GM23338 (cell line): Measurements from ENCODE around the gene PTPRF. TPM values are rescaled to one million over a fixed set of nuclear protein-coding genes. Genes with fewer than 3 reads are reported as not detected.

Experiments used
- ATAC-seq: fragments of 200-7000 bp; cut with Tn5 transposase; 3 replicates; pipeline ENCODE4 v1.9.1; 2020
- DNase-seq: peaks from one replicate; pipeline ENCODE4 v3.0.0-alpha.2; 2015; ENCODE audit warnings: low spot score
- H2AFZ ChIP-seq: fragments of 200-600 bp; sonication (generic); 2 replicates; pipeline ENCODE4 v1.8.0; 2016; ENCODE audit warnings: antibody characterized with exemption, mild to moderate bottlenecking, moderate library complexity
- H3F3A ChIP-seq: fragments of 200-600 bp; sonication (generic); replicated peaks from 2 replicates; pipeline ENCODE4 v1.8.0; 2017; ENCODE audit warnings: antibody characterized with exemption, mixed run types, low read depth
- H3K27ac ChIP-seq: fragments of 200-600 bp; sonication (generic); 2 replicates; pipeline ENCODE4 v1.6.1; 2016; ENCODE audit warnings: low read depth
- H3K27me3 ChIP-seq: fragments of 200-600 bp; sonication (generic); 2 replicates; pipeline ENCODE4 v1.8.0; 2016; ENCODE audit warnings: mild to moderate bottlenecking, mixed run types, moderate library complexity; ENCODE audit not compliant: insufficient read depth
- H3K36me3 ChIP-seq: fragments of 200-600 bp; sonication (generic); 2 replicates; pipeline ENCODE4 v1.8.0; 2016; ENCODE audit warnings: mild to moderate bottlenecking; ENCODE audit not compliant: insufficient read depth
- H3K4me1 ChIP-seq: fragments of 200-600 bp; sonication (generic); 2 replicates; pipeline ENCODE4 v1.8.0; 2016; ENCODE audit warnings: mild to moderate bottlenecking, moderate library complexity; ENCODE audit not compliant: insufficient read depth
- H3K4me2 ChIP-seq: fragments of 200-600 bp; sonication (generic); 2 replicates; pipeline ENCODE4 v1.7.1; 2017; ENCODE audit warnings: mixed run types
- H3K4me3 ChIP-seq: fragments of 200-600 bp; sonication (generic); 2 replicates; pipeline ENCODE4 v1.6.1; 2016; ENCODE audit warnings: mixed run types
- H3K79me2 ChIP-seq: fragments of 200-600 bp; sonication (generic); replicated peaks from 2 replicates; pipeline ENCODE4 v1.8.0; 2017; ENCODE audit warnings: mild to moderate bottlenecking; ENCODE audit not compliant: insufficient read depth
- H3K9me2 ChIP-seq: fragments of 200-600 bp; sonication (generic); 2 replicates; pipeline ENCODE4 v1.8.0; 2017; ENCODE audit not compliant: insufficient read depth
- H4K20me1 ChIP-seq: fragments of 200-600 bp; sonication (generic); replicated peaks from 2 replicates; pipeline ENCODE4 v1.8.0; 2017; ENCODE audit warnings: mild to moderate bottlenecking; ENCODE audit not compliant: insufficient read depth
- H3K27ac Mint-ChIP-seq: 2 replicates; pipeline ENCODE4 v1.8.0; 2020; ENCODE audit warnings: inconsistent platforms, mild to moderate bottlenecking, moderate library complexity, mixed read lengths
- H3K27me3 Mint-ChIP-seq: 3 replicates; pipeline ENCODE4 v1.8.0; 2022; ENCODE audit warnings: low read depth, mild to moderate bottlenecking, moderate library complexity, mixed read lengths, inconsistent platforms; ENCODE audit not compliant: insufficient read depth, poor library complexity
- H3K36me3 Mint-ChIP-seq: 3 replicates; pipeline ENCODE4 v1.8.0; 2021; ENCODE audit warnings: low read depth, mild to moderate bottlenecking, inconsistent platforms, moderate library complexity, mixed read lengths
- H3K4me1 Mint-ChIP-seq: 3 replicates; pipeline ENCODE4 v1.8.0; 2020; ENCODE audit warnings: mild to moderate bottlenecking, inconsistent platforms, mixed read lengths
- H3K4me3 Mint-ChIP-seq: 3 replicates; pipeline ENCODE4 v1.8.0; 2021; ENCODE audit warnings: moderate library complexity, mild to moderate bottlenecking, inconsistent platforms, mixed read lengths
- H3K9me3 Mint-ChIP-seq: 3 replicates; pipeline ENCODE4 v1.8.0; 2020; ENCODE audit warnings: moderate library complexity, mild to moderate bottlenecking, inconsistent platforms, mixed read lengths
- CREB1 ChIP-seq: fragments of 250-450 bp; sonication (Bioruptor Pico); IDR thresholded peaks from 2 replicates; pipeline ENCODE4 v1.5.0; 2020; ENCODE audit warnings: low read depth, mild to moderate bottlenecking, moderate library complexity
- CTCF ChIP-seq, 2 experiments: fragments of 200-600 bp in 1 of 2; sonication (generic) in 1 of 2; conservative IDR thresholded peaks; 2 replicates each; pipeline versions ENCODE4 v1.5.1 to v1.6.1; 2016 to 2017; ENCODE audit warnings: antibody characterized with exemption in 2 of 2, low read depth in 2 of 2, mild to moderate bottlenecking in 2 of 2, moderate library complexity in 1 of 2
- ETS1 ChIP-seq: IDR thresholded peaks from 2 replicates; pipeline ENCODE4 v1.6.1; 2016; ENCODE audit warnings: antibody characterized with exemption
- EZH2phosphoT487 ChIP-seq: fragments of 200-600 bp; sonication (generic); IDR thresholded peaks from one replicate; pipeline ENCODE4 v1.8.1; 2018; ENCODE audit warnings: antibody characterized with exemption; ENCODE audit not compliant: unreplicated experiment
- JUNB ChIP-seq: IDR thresholded peaks from one replicate; pipeline ENCODE4 v1.6.1; 2016; ENCODE audit warnings: antibody characterized with exemption; ENCODE audit not compliant: unreplicated experiment
- NANOG ChIP-seq: IDR thresholded peaks from 2 replicates; pipeline ENCODE4 v1.6.1; 2016; ENCODE audit warnings: antibody characterized with exemption, borderline replicate concordance
- POLR2AphosphoS5 ChIP-seq: IDR thresholded peaks from 2 replicates; pipeline ENCODE4 v1.6.1; 2016; ENCODE audit warnings: antibody characterized with exemption, low read depth
- REST ChIP-seq: IDR thresholded peaks from one replicate; pipeline ENCODE4 v1.6.1; 2018; ENCODE audit warnings: antibody characterized with exemption; ENCODE audit not compliant: unreplicated experiment
- polyA plus RNA-seq: library from polyadenylated mRNA; unstranded; fragments of >200 nt; fragmentation: Nextera tagmentation; extraction: Ambion mirVana; gene quantifications from 2 replicates; pipeline ENCODE4 v1.2.1, GENCODE V29; 2016
- total RNA-seq: library from RNA; depleted of rRNA; stranded (reverse); fragments of >200 nt; shearing (Covaris generic); gene quantifications from 2 replicates; pipeline ENCODE4 v1.2.3, GENCODE V29; 2014

Gene PTPRF
- total and polyA plus RNA-seq, 2 experiments from 2014 or later = 52.4 to 173 TPM

- no peaks in the 10 kb centered on the region for H3K27me3 ChIP-seq
- Mint-ChIP-seq H3K36me3 (peaks cover 2% of the 10 kb centered on the region; the same call in 2 of the 3 replicates), H3K9me3 (peaks cover 21% of the 10 kb centered on the region), H3K27me3 (peaks cover 6% of the 10 kb centered on the region), H3K4me1 (peaks cover 20% of the 10 kb centered on the region), H3K27ac (no peak overlapping the region), H3K4me3 (no peak overlapping the region)
- TF ChIP-seq REST (no peak), CREB1 (no peak), JUNB (no peak), EZH2phosphoT487 (no peak), ETS1 (no peak), POLR2AphosphoS5 (no peak)
- no peaks in the 10 kb centered on the region for H3K9me2 ChIP-seq
- DNase-seq = no peak
- H3K4me2 ChIP-seq = no peak overlapping the region
- ATAC-seq = no peak
- no peaks in the 10 kb centered on the region for H3K79me2 ChIP-seq
- no peak overlapping the region for H3K27ac ChIP-seq
- no peaks in the 10 kb centered on the region for H3F3A ChIP-seq
- no peaks in the 10 kb centered on the region for H3K36me3 ChIP-seq
- no peak overlapping the region for H3K4me3 ChIP-seq
- no peak overlapping the region for H2AFZ ChIP-seq
- peaks cover 12% of the 10 kb centered on the region for H3K4me1 ChIP-seq
- H4K20me1 ChIP-seq = no peaks in the 10 kb centered on the region
These were observed 37.9 kb upstream of the PTPRF start for GRCh38 chr1:43492826-43493225.

- Histone ChIP-seq H3K27ac (no peak overlapping the region), H3K4me1 (peaks cover 12% of the 10 kb centered on the region), H3K79me2 (no peaks in the 10 kb centered on the region), H3K36me3 (no peaks in the 10 kb centered on the region), H3K27me3 (no peaks in the 10 kb centered on the region), H4K20me1 (no peaks in the 10 kb centered on the region), H3K9me2 (no peaks in the 10 kb centered on the region), H3K4me3 (no peak overlapping the region), H3K4me2 (peak overlapping the region; percentile 31; the same call in 1 of the 2 replicates), H2AFZ (peak overlapping the region; percentile 10; the same call in 1 of the 2 replicates), H3F3A (no peaks in the 10 kb centered on the region)
- Mint-ChIP-seq H3K36me3 (peaks cover 2% of the 10 kb centered on the region; the same call in 2 of the 3 replicates), H3K4me3 (peak overlapping the region; percentile 28; the same call in 2 of the 3 replicates), H3K27ac (peak overlapping the region; percentile 62; the same call in 1 of the 2 replicates), H3K27me3 (peaks cover 6% of the 10 kb centered on the region), H3K4me1 (peaks cover 20% of the 10 kb centered on the region), H3K9me3 (peaks cover 18% of the 10 kb centered on the region)
- DNase-seq (peak; percentile 87), ATAC-seq (peak; percentile 99)
- TF ChIP-seq CTCF (conservative IDR thresholded peaks at IDR 0.05; ENCODE audit: low read depth in 2 of 2) (no peak), CREB1 (no peak), NANOG (no peak)
These were observed 36.8 kb upstream of the PTPRF start for GRCh38 chr1:43493661-43494450.
